Measurements from ENCODE around the gene CSRNP3.
"Not testable (repeated sequence)": the region's sequence is repeated elsewhere in the genome, so short reads cannot be mapped to it uniquely, and the experiment has no call there.

The CSRNP3 gene

DNA sequence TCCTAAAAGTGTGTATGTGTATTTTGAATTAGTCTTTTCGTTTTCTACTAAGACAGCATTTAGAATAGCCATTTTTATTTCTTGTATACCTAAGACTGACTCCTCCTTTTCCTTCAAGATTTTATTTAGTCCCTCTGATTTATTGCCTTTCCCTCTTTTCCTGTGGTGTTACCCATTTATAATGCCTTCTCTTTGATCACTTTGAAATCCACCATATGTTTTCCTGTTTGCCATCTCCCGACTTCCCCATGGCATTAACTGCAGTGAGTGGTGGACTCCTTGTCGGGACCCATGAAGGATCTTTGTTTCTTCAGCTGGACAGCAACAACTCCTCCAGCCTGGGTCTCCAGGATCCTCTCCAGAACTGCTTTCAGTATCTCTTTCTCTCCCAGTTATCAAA lies 160.7 kb downstream of the CSRNP3 start:
- in situ Hi-C loops (cut with MboI; ENCODE audit: low sequenced_read_pairs) = no loop called here

DNA sequence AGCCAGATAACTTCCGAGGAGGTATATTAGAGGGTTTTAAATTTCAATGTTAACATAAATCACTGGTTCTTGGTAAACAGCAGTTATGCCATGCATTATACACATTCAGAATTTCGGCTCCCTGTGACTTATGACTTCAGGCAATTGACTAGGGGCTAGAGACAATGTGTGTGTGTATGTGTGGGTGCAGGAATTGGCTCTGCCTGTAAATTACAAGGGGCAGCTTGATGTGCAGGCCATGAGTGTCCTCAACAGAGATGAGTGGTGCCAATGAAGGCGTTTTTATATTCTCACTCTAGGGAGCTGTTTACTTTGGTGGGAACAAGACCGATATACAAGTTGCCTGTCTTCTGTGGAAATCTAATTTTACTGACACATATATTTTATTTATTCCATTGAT lies 161.6 kb downstream of the CSRNP3 start:
- in situ Hi-C loops (cut with MboI; ENCODE audit: low sequenced_read_pairs) = no loop called here

DNA sequence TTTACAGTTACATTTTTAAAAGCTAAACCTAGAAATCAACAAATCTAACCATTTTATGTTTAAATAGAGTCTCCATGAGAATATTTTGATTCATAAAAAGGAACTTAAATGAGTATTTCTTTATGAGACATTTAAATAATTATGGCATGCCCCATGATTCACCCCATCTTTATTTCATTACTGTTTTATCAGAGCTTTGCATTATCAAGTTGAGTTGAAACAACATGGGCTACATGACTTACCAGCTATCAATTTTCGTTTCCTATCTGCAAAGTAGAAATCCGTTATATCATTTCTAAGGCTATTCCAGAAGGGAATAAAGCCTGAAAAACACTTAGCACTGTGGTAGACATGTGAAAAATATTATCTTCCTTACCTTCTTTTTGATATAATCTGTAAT lies 163.1 kb downstream of the CSRNP3 start:
- in situ Hi-C loops (cut with MboI; ENCODE audit: low sequenced_read_pairs) = no loop called here

DNA sequence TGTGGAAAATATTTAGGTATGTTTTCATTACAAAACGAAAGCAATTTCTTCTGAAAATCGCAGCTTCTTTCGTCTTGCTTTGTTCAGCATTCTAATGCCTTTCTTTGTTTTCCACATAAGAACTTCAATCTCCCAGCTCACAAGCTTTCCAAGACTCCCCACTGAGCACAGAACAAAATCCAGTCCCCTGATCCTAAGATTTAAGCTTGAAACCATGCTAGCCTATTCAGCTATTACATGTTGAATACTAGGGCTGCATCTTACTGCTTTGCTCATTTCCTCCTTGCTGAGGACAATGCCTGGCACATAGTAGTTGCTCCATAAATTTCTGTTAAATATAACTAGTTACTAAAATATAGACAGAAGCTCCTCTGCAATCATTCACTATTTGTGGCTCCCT lies 163.9 kb downstream of the CSRNP3 start:
- in situ Hi-C loops (cut with MboI; ENCODE audit: low sequenced_read_pairs) = no loop called here

DNA sequence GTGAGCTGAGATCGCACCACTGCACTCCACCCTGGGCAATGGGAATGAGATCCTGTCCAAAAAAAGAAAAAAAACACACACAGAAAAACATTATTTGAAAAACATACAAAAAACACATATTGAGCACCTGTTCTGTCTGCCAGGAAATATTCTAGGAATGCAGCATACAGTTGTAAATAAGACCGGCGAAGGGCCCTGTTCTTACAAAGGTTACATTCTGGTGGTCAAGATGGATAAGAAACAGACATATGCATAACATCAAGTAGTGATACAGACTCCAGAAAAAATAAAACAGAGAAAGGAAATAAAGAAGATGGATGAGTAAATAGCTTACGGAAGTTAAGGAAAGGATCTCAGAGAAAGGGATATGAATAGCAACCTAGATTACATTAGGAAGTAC lies 164.8 kb downstream of the CSRNP3 start:
- in situ Hi-C loops (cut with MboI; ENCODE audit: low sequenced_read_pairs) = no loop called here

DNA sequence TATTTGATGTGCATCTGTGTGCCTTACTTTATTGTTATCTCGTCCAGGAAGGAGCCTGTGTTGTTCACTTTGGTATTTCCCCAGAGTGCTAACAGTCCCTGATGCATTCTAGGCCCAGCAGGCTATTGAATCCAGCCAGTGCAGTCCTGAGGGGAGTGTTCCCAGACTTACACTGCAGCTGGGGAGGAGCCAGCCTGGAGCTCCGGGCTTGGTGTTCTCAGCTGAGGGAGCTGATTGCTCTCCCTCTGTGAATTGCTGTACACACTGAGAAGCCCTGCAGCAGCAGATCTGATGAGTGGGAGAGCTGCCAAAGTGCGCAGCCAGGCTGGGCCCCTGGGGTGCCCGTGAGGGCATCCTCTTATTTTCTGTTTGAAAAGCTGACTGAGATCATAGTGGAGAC lies 165.4 kb downstream of the CSRNP3 start:
- in situ Hi-C loops (cut with MboI; ENCODE audit: low sequenced_read_pairs) = no loop called here

DNA sequence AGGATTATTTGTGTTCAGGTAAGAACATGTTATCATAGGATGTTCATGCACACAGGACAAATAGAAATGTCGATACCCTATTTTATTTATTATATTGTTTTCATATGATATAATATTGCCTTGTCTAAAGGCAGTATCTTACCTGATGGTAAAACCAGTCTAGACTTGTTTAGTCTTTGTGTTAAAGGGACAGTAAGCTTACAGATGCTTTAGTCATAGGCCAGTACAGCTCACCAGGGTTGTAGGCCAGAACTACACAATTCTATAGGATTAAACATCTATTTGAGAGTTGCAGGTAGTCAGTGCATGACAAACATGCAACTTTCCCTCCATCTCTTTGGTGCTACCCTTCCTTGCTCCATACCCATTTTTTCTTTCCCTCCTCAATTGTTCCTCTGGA lies 166.0 kb downstream of the CSRNP3 start:
- in situ Hi-C loops (cut with MboI; ENCODE audit: low sequenced_read_pairs) = no loop called here

DNA sequence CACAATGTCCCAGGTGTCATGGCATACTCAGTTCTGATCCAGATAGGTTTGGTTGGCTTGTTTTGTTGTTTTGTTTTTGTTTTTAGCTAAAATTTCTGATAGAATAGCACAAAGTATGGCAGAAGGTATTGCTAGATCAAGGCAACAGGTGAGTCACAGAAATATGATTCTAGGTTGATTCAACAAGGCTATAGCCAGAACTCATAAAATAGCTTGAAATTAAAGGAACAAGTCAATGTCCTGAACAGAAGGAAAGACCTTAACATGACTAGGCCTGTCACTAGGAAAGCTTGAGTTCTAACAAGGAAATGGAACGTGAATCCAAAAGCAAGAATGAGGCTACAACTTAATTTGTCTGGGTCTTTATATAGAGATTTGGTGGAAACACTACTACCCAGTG lies 167.5 kb downstream of the CSRNP3 start:
- in situ Hi-C loops (cut with MboI; ENCODE audit: low sequenced_read_pairs) = no loop called here

DNA sequence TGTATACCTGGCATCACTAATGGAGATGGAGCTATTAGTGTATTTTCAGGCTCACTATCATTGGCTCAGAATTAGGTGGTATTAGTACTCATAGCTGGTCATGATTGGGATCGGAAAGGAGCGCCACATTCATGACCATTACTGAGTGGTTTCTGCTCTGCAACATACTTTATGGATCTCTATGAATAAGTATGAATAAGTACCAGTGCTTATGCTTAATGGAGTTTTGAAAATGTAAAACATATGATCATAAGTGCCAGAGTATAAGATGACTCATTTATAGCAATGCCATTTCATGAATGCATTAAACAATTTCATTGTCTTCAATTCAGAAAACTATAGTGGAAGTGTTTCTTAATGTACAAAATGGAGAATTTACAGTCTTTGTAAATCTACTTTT lies 167.9 kb downstream of the CSRNP3 start:
- in situ Hi-C loops (cut with MboI; ENCODE audit: low sequenced_read_pairs) = no loop called here

DNA sequence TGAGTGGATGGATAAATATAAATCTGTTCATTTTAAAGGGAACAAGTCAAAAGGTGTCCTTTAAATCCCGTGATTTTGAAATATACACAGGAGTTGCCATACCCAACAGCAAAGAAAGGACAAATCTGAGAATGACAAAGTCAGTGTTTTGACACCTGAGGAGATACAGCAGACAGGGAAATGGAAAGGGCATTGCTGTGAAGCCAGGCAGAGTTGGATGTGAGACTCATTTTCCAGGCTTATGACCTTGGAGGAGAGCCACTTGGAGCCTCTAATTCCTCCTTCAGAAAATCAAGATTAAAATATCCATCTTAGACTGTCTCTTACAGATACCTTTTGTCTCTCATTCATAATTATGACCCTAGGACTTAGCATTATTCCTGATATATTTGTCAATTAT lies 170.0 kb downstream of the CSRNP3 start:
- in situ Hi-C loops (cut with MboI; ENCODE audit: low sequenced_read_pairs) = no loop called here

DNA sequence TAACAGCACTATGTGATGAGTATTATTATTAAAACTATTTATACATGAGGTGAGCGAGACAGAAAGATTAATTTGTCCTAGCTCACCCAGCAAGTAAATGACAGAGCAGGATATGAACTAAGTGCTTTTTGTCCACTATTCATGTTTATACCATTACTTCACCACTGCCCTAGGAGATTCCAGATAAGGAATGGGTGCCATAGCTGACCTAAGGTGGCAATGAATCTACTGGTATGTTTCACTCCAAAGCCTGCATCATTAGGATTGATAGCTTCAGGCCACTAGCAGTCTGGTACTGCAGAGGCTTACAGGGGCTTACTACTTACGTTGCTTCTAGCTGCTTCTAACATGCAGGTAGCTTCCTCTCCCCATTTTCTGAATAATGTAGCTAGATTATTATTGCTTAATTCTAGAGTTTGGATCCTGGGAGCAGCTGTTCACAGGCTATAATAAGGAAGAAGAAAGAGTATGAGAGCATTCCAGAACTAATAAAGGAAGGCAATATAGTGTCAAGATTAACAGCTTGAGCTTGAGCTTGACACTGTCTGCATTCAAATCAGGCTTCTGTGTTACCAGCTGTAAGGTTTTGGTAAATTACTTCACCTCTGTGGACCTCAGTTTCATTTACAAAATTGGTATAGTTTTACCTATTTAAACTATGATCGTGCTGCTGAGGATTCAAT lies 170.9 kb downstream of the CSRNP3 start:
- in situ Hi-C loops (cut with MboI; ENCODE audit: low sequenced_read_pairs) = no loop called here

DNA sequence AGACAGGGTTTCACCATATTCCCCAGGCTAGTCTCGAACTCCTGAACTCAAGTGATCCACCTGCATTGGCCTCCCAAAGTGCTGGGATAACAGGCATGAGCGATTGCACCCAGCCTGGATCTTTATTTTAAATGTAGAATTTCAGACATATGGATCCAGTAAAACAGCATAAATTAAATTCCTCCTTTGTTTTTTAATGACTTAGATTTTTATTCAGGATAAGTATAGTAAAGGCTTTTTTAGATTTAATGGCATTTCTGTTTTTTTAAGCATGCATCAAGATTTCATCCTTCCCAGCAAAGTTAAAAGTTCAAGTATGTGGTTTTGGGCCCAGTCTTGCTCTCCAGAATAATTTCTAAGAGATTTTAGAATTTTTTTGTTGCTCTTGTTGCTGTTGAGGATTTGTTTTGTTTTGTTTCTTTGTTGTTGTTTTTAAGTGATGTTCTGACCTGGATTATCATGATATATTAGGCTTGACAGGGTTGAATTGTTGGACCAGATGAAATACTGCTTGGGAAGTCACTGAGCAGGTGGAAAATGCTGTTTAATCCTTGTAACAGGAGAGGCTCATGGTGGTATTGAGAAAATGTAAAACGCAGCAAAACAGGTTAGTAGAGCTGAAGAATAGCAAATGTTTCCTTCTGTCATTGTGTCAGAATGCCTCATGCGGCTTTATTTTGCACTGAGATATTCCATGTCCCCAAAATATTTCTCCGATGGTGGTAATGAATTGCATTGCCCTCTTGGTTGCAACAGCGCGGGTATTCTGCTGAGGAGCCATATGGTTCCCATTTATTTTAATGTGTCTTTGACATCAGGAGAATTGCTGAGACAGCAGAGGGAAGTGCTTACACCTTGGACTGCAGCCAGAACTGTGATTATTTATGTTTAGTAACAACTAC lies 176.7 kb downstream of the CSRNP3 start:
- in situ Hi-C loops (cut with MboI; ENCODE audit: low sequenced_read_pairs) = no loop called here

DNA sequence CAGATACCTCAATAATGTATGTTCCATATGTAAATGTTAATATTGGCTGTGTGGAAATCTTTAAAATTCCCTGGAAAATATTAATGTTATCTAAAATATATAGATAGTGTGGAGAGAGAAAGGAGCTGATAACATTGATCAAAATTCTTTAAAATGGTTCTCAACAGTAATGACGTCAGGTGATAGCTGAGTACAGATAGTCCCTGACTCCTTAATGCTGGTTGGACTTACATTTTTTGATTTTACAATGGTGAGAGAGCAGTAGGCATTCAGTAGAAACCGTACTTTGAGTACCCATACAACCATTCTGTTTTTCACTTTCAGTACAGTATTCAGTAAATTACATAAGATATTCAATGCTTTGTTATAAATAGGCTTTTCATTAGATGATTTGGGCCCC lies 177.9 kb downstream of the CSRNP3 start:
- in situ Hi-C loops (cut with MboI; ENCODE audit: low sequenced_read_pairs) = no loop called here

DNA sequence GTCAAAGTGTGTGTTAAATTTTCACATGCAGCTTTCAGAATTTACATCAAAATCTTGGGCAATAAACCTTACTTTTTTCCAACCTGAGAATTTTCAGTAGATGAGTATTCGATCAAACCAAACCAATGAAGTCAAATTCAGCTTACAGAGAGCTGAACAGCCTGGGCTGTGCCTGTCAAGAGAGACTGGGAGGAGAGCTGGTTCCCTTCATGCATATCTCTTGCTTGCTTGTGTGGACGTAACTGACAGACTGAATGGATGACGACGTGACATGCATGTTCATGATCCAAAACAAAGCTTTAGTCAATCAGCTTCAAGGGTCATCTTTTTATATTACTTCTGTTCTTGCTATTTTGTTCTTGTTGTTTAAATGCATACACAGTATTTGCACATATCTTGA lies 179.3 kb downstream of the CSRNP3 start:
- in situ Hi-C loops (cut with MboI; ENCODE audit: low sequenced_read_pairs) = no loop called here

DNA sequence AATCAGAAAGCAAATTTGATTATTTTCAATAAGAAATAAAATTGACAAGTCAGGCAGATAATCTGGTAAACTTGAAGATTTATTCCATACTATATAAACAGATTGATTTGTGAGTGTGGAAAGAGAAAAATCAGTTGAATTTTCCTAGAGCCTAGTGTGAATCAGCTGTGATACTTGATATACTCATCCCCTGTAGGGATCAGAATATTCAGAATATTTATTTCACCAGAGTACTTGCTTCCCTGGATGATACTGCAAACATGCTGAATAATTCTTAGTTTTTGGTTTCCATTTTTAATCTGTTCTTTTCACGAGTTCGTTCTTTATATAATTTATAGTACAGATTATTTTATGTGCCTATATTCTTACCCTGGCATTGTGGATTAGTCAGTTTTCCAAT lies 181.7 kb downstream of the CSRNP3 start:
- in situ Hi-C loops (cut with MboI; ENCODE audit: low sequenced_read_pairs) = no loop called here

DNA sequence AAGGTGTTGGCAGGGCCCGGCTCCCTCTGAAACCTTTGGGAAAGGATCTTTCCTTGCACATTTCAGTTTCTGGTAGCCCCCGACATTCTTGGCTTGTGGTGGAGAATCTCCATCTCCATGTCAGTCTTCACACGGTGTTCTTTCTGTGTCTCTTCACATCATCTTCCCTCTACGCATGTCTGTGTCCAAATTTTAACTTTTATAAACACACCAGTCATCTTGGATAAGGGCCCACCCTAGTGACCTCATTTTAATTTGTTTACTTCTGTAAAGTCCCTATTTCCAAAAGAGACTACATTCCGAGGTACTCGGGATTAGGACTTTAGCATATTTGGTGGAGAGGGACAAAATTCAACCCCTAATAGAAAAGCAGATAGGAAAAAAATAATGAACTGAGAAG lies 186.2 kb downstream of the CSRNP3 start:
- in situ Hi-C loops (cut with MboI; ENCODE audit: low sequenced_read_pairs) = no loop called here

DNA sequence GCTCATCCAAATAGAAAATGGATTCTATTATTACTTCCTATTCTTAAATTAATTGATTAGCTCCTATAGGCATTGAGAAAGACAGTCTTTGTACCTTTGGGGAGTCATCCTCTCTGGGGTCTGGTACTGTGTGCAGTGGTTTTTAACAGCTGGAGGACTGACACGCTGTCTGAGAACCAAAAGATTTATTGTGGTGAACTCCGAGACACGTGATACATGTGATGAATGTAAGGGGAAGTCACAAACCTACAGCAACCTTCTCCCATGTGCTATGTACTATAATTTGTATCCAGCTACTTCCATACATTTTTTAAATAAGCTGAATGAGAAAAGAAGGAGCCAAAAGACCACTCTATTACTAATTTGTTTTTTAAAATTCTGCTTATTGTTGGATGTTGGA lies 190.9 kb downstream of the CSRNP3 start:
- in situ Hi-C loops (cut with MboI; ENCODE audit: low sequenced_read_pairs) = no loop called here

DNA sequence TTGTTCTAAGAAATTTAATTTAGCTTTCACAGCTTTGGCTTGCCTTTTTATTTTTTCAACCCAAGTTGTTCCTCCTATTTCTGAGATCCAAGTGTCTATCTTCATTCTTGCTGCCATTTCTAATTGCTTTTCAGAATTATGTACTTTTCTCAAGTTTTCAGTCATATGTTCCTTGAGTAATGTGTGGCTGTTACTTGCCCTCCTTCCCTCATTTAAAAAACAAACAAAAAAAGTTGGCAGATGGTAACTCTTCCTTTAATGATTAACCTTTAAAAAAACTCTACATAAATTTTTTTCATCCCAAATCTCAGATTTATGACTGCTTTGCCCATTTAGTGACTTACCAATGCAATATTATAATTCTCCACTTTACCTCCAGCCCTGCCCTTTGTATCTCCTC lies 193.2 kb downstream of the CSRNP3 start:
- in situ Hi-C loops (cut with MboI; ENCODE audit: low sequenced_read_pairs) = no loop called here

DNA sequence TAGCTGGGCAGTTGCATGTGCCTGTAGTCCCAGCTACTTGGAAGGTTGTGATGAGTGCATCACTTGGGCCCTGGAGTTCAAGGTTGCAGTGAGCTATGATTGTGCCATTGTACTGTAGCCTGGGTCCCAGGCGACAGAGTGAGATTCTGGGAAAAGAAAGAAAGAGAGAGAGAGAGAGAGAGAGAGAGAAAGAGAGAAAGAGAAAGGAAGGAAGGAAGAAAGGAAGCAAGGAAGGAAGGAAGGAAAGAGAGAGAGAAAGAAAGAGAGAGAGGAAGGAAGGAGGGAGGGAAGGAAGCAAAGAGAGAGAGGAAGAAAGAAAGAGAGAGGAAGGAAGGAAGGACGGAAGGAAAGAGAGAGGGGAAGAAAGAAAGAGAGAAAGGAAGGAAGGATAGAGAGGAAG lies 196.1 kb downstream of the CSRNP3 start:
- in situ Hi-C loops (cut with MboI; ENCODE audit: low sequenced_read_pairs) = no loop called here

DNA sequence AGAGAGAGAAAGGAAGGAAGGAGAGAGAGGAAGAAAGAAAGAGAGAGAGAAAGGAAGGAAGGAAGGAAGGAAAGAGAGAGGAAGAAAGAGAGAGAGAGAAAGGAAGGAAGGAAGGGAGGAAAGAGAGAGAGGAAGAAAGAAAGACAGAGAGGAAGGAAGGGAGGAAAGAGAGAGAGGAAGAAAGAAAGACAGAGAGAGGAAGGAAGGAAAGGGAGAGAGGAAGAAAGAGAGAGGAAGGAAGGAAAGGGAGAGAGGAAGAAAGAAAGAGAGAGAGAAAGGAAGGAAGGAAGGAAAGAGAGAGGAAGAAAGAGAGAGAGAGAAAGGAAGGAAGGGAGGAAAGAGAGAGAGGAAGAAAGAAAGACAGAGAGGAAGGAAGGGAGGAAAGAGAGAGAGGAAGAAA lies 196.6 kb downstream of the CSRNP3 start:
- in situ Hi-C loops (cut with MboI; ENCODE audit: low sequenced_read_pairs) = not testable (repeated sequence)

DNA sequence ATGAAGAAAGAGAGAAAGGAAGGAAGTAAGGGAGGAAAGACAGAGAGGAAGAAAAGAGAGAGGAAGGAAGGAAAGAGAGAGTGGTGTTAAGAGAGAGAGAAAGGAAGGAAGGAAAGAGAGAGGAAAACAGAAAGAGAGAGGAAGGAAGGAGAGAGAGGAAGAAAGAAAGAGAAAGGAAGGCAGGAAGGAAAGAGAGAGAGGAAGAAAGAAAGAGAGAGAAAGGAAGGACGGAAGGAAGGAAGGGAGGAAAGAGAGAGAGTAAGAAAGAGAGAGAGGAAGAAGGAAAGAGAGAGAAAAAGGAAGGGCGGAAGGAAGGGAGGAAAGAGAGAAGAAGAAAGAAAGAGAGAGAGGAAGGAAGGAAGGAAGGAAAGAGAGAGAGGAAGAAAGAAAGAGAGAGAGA lies 197.1 kb downstream of the CSRNP3 start:
- in situ Hi-C loops (cut with MboI; ENCODE audit: low sequenced_read_pairs) = no loop called here

DNA sequence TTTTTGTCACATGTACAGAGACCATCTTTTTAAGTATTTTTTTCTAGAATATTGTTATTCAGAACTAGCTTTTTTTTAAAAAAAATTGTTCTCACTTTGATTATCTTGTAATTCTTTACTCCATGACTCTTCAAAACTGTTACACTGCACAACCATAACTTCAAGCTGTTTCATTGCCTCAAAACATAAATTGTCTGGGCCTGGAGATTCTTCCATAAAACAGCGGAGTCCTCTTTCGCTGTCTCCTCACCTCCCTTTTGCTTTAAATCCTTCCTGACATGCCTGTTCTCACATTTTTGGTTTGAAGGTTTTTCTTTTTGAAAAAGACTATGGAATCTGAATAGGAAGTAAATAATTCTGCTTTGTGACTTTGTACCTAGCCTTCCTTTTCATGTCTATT lies 197.9 kb downstream of the CSRNP3 start:
- in situ Hi-C loops (cut with MboI; ENCODE audit: low sequenced_read_pairs) = no loop called here

DNA sequence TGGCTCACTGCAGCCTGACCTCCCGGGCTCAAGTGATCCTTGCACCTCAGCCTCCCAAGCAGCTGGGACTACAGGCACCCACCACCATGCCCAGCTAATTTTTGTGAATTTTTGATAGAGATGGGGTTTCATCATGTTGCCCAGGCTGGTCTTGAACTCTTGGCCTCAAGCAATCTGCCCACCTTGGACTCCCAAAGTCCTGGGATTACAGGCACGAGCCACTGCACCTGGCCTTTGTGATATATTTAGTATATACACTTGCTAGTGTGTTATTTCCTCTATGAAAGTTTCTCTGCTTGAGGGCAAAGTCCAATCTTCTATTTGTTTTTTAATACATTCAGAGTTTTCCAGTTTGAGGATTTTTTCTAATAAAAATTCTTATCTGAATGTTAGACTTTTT lies 205.3 kb downstream of the CSRNP3 start:
- in situ Hi-C loops (cut with MboI; ENCODE audit: low sequenced_read_pairs) = no loop called here
